Subcutaneous abdominal adipose tissue (tissue), 5 donors: ENCODE results near the gene CD47.
A peak's percentile ranks its signal among the peaks of the same experiment; 100 is the strongest.

Experiments used
- H3K27ac ChIP-seq: one replicate; pipeline ENCODE4 v1.7.0; 2013; ENCODE audit warnings: low read depth, mild to moderate bottlenecking, inconsistent platforms, low read length, moderate library complexity
- H3K27me3 ChIP-seq, 5 donors: one replicate each; pipeline ENCODE4 v1.7.0; 2013; ENCODE audit warnings: low read length in 5 of 5, inconsistent platforms in 1 of 5; ENCODE audit not compliant: control insufficient read depth in 5 of 5, insufficient read depth in 4 of 5
- H3K36me3 ChIP-seq, 5 donors: one replicate each; pipeline ENCODE4 v1.7.0; 2013; ENCODE audit warnings: low read length in 5 of 5; ENCODE audit not compliant: control insufficient read depth in 5 of 5, insufficient read depth in 5 of 5
- H3K4me1 ChIP-seq, 5 donors: one replicate each; pipeline ENCODE4 v1.7.0; 2013; ENCODE audit warnings: low read length in 5 of 5, mild to moderate bottlenecking in 3 of 5, moderate library complexity in 1 of 5; ENCODE audit not compliant: control insufficient read depth in 5 of 5, insufficient read depth in 5 of 5
- H3K4me3 ChIP-seq, 5 donors: one replicate each; pipeline ENCODE4 v1.7.0; 2013; ENCODE audit warnings: low read length in 5 of 5, low read depth in 1 of 5
- H3K9ac ChIP-seq, 5 donors: one replicate each; pipeline ENCODE4 v1.7.0; 2013; ENCODE audit warnings: low read length in 5 of 5, mild to moderate bottlenecking in 4 of 5, moderate library complexity in 3 of 5
- H3K9me3 ChIP-seq, 5 donors: one replicate each; pipeline ENCODE4 v1.7.0; 2013; ENCODE audit warnings: low read length in 5 of 5; ENCODE audit not compliant: control insufficient read depth in 5 of 5
- donor health status: healthy.
- donor health status: healthy.
- donor health status: healthy.
- donor health status: healthy.
- donor health status: healthy.

CD47 gene

DNA sequence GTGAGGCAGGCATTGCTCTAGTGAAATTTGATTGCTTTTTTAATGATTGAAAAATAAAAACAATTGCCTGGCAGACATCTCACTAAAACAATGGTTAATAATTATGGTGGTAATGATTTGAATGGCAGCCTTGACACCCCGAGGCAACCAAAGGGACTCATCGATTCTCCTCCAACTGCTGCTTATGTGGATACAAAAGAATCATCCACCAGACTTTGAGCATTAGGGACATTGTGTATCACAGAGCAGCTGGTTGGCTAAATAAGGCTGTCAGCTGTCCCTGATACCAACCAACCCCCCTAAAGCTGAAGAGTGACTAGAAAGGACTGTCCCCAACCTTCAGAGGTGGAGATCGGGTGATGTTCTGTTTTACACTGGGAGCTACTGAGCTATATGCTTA, 1.7 kb upstream of the CD47 start:
- no peak overlapping the region for H3K9ac ChIP-seq
- H3K9me3 ChIP-seq, result no peaks in the 10 kb centered on the region
- peaks cover 0 to 25% (median 23%) of the 10 kb centered on the region in 5 donors for H3K4me1 ChIP-seq
- no peak overlapping the region for H3K4me3 ChIP-seq
- no peaks in the 10 kb centered on the region for H3K27me3 ChIP-seq
- no peaks in the 10 kb centered on the region for H3K36me3 ChIP-seq
- H3K27ac ChIP-seq, result no peak overlapping the region

GRCh38 chr3:108091498-108092250, 843 bp upstream of the CD47 start:
- H3K4me3 ChIP-seq, result peak overlapping the region; percentile 22 to 99 (median 94)
- no peaks in the 10 kb centered on the region for H3K27me3 ChIP-seq
- H3K4me1 ChIP-seq, result peaks cover 0 to 25% (median 23%) of the 10 kb centered on the region in 5 donors
- H3K36me3 ChIP-seq, result no peaks in the 10 kb centered on the region
- H3K9me3 ChIP-seq, result no peaks in the 10 kb centered on the region
- H3K9ac ChIP-seq, result peak overlapping the region in 4 of 5 donors; percentile 60 to 79 (median 71)
- H3K27ac ChIP-seq, result peak overlapping the region; percentile 11

- H3K4me1 ChIP-seq, result peaks cover 0 to 25% (median 23%) of the 10 kb centered on the region in 5 donors
- no peaks in the 10 kb centered on the region for H3K9me3 ChIP-seq
- peak overlapping the region; percentile 58 to 83 (median 78) for H3K9ac ChIP-seq
- peak overlapping the region; percentile 92 to 99 (median 96) for H3K4me3 ChIP-seq
- peak overlapping the region; percentile 64 for H3K27ac ChIP-seq
- H3K36me3 ChIP-seq, result no peaks in the 10 kb centered on the region
- no peaks in the 10 kb centered on the region for H3K27me3 ChIP-seq
Observed at GRCh38 chr3:108090049-108090700, 656 bp downstream of the CD47 start.

DNA sequence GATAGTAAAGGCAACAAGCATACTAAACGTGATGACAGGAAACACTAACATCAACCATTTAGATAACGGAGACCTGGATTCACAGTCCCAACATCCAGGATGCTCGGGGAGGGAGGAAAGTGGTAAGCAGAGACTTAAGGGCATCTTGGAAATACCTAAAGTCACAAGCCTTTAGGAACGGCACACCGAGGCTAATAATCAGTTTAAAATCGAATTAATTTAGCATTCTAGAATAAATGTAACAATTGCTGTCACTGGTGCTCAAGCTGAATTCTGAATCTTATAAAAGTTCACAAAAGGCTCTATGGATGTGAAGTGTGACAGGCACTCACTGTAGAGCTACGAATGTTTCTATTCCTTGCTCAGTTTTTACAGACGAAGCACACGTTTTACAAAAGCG, 1.3 kb downstream of the CD47 start:
- Histone ChIP-seq H3K4me1 (peaks cover 0 to 25% (median 23%) of the 10 kb centered on the region in 5 donors), H3K27me3 (no peaks in the 10 kb centered on the region), H3K9ac (peak overlapping the region in 4 of 5 donors; percentile 46 to 83 (median 72)), H3K36me3 (no peaks in the 10 kb centered on the region), H3K9me3 (no peaks in the 10 kb centered on the region), H3K27ac (peak overlapping the region; percentile 64), H3K4me3 (peak overlapping the region; percentile 92 to 99 (median 96))

GRCh38 chr3:108088697-108089096, 2.1 kb downstream of the CD47 start:
- Histone ChIP-seq H3K4me3 (peak overlapping the region; percentile 28 to 96 (median 92)), H3K27ac (no peak overlapping the region), H3K9ac (peak overlapping the region in 2 of 5 donors; percentile 1 to 78), H3K27me3 (no peaks in the 10 kb centered on the region), H3K9me3 (no peaks in the 10 kb centered on the region), H3K36me3 (no peaks in the 10 kb centered on the region), H3K4me1 (peaks cover 0 to 26% (median 23%) of the 10 kb centered on the region in 5 donors)

DNA sequence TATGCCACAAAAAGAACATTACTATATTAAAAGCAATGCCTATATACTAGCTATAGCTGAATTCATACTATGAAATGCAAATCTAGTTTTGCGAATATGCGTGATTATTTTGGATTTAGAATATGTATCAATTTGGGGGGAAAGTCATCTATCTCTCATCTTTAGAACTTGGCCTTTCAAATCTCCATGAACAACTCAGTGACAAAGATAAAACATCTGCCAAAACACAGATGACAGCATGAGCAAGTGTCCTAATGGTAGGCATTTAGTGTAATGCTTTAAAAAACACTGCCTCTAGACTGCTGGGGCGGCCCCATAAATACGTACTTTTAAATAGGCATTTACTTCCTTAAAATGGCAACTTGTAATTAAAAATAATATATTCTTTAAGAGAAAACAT, 2.7 kb downstream of the CD47 start:
- H3K36me3 ChIP-seq, result no peaks in the 10 kb centered on the region
- H3K9ac ChIP-seq, result no peak overlapping the region
- H3K27ac ChIP-seq, result no peak overlapping the region
- H3K4me3 ChIP-seq, result peak overlapping the region in 1 of 5 donors; percentile 25
- no peaks in the 10 kb centered on the region for H3K27me3 ChIP-seq
- H3K4me1 ChIP-seq, result peaks cover 0 to 26% (median 23%) of the 10 kb centered on the region in 5 donors
- no peaks in the 10 kb centered on the region for H3K9me3 ChIP-seq

DNA sequence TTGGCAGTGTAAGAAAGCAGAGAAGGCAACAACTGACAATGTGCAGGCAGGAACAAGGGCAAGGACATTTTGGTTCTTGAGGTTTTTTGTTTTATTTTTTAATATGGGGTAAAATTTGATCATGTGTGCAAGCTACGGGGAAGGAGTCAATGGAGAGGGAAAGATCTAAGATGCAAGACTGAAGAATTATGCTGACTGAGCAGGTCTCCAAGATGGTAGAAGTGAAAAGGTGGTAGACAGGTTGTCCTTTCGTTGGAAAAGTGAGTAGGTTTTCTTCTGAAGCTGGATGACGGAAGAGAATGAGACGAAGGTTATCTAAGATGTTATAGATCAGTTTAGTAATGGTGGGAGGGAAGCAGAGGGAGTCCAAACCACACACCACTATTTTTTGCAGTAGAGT, 4.2 kb downstream of the CD47 start:
- H3K36me3 ChIP-seq, result no peaks in the 10 kb centered on the region
- H3K4me1 ChIP-seq, result peaks cover 0 to 25% (median 18%) of the 10 kb centered on the region in 5 donors
- H3K9ac ChIP-seq, result no peak overlapping the region
- no peaks in the 10 kb centered on the region for H3K27me3 ChIP-seq
- no peak overlapping the region for H3K4me3 ChIP-seq
- no peak overlapping the region for H3K27ac ChIP-seq
- no peaks in the 10 kb centered on the region for H3K9me3 ChIP-seq

GRCh38 chr3:108085810-108086350, 5.0 kb downstream of the CD47 start:
- Histone ChIP-seq H3K9ac (no peak overlapping the region), H3K36me3 (no peaks in the 10 kb centered on the region), H3K27me3 (no peaks in the 10 kb centered on the region), H3K4me1 (peaks cover 0 to 20% (median 14%) of the 10 kb centered on the region in 5 donors), H3K27ac (no peak overlapping the region), H3K9me3 (no peaks in the 10 kb centered on the region), H3K4me3 (no peak overlapping the region)

GRCh38 chr3:108085370-108085769, 5.5 kb downstream of the CD47 start:
- peaks cover 0 to 20% (median 13%) of the 10 kb centered on the region in 5 donors for H3K4me1 ChIP-seq
- no peak overlapping the region for H3K27ac ChIP-seq
- no peak overlapping the region for H3K4me3 ChIP-seq

DNA sequence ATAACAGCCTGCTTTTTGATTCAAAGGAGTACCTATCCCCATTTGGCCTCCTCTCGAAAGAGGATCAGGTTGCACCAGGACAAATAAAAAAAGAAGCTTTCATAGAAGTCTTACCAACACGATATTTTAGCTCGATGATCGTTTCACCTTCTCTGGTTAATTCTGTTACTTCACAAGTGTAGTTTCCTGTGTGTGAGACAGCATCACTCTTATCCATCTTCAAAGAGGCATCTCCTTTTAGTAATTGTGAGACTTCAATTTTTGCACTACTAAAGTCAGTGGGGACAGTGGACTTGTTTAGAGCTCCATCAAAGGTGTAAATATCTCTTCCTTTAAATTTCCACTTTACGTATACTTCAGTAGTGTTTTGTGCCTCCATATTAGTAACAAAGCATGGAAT, 11.0 kb downstream of the CD47 start:
- H3K36me3 ChIP-seq, result peaks cover 0 to 20% (median 0%) of the 10 kb centered on the region in 5 donors
- H3K4me1 ChIP-seq, result peaks cover 0 to 2% (median 0%) of the 10 kb centered on the region in 5 donors
- H3K27me3 ChIP-seq, result no peaks in the 10 kb centered on the region
- H3K9me3 ChIP-seq, result no peaks in the 10 kb centered on the region
- no peak overlapping the region for H3K9ac ChIP-seq
- H3K4me3 ChIP-seq, result no peak overlapping the region
- no peak overlapping the region for H3K27ac ChIP-seq

More at GRCh38 chr3:108085370-108085769, 5.5 kb downstream of the CD47 start:
- Histone ChIP-seq H3K36me3 (no peaks in the 10 kb centered on the region), H3K27me3 (no peaks in the 10 kb centered on the region), H3K9me3 (no peaks in the 10 kb centered on the region), H3K9ac (no peak overlapping the region)
